ENCODE data around the gene ERBB2. TPM values are rescaled to one million over a fixed set of nuclear protein-coding genes. Genes with fewer than 3 reads are reported as not detected.

The ERBB2 gene
- total RNA-seq, 4 donors from 2014 or later, result 75.2 to 170 (median 86.5) TPM

DNA sequence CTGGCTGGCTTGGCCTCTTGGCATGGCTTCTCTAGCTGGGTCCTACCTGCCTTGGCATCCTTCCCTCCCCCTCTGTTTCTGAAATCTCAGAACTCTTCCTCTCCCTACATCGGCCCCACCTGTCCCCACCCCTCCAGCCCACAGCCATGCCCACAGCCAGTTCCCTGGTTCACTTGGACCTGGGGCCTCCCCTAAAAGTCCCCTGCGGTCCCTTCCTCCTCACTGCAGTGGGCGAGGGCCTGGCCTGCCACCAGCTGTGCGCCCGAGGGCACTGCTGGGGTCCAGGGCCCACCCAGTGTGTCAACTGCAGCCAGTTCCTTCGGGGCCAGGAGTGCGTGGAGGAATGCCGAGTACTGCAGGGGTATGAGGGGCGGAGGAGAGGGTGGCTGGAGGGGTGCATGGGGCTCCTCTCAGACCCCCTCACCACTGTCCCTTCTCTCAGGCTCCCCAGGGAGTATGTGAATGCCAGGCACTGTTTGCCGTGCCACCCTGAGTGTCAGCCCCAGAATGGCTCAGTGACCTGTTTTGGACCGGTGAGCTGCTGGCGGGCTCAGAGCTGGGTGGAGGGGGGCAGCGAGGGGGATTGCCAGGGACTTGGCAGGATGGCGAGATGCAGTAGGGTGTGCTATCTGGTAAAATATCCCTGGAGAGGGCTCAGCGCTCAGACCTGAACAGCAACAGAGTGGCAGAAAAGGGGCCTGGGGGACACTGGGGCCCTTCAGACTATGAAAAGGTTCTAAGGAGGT is 16.4 kb downstream of the ERBB2 start:
- no peak for DNase-seq
- no peak for TF ChIP-seq POLR2A (IDR thresholded peaks at IDR 0.05)
- TF ChIP-seq, protein P1, sequence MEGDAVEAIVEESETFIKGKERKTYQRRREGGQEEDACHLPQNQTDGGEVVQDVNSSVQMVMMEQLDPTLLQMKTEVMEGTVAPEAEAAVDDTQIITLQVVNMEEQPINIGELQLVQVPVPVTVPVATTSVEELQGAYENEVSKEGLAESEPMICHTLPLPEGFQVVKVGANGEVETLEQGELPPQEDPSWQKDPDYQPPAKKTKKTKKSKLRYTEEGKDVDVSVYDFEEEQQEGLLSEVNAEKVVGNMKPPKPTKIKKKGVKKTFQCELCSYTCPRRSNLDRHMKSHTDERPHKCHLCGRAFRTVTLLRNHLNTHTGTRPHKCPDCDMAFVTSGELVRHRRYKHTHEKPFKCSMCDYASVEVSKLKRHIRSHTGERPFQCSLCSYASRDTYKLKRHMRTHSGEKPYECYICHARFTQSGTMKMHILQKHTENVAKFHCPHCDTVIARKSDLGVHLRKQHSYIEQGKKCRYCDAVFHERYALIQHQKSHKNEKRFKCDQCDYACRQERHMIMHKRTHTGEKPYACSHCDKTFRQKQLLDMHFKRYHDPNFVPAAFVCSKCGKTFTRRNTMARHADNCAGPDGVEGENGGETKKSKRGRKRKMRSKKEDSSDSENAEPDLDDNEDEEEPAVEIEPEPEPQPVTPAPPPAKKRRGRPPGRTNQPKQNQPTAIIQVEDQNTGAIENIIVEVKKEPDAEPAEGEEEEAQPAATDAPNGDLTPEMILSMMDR (IDR thresholded peaks at IDR 0.05), result no peak
- peaks cover 9 to 100% (median 14%) of the 10 kb centered on the region in 3 donors for H3K36me3 ChIP-seq
- 39 to 40% methylated on average over 1 to 3 of the region's 15 CpGs for WGBS, 2 donors
- H3K4me3 ChIP-seq, result peak overlapping the region in 3 of 4 donors; percentile 1 to 5 (median 4)
- peaks cover 17 to 48% (median 18%) of the 10 kb centered on the region in 3 donors for H3K4me1 ChIP-seq
- peak overlapping the region; percentile 91 to 95 (median 94) for H3K27ac ChIP-seq
- no peaks in the 10 kb centered on the region for H3K9me3 ChIP-seq
- no peaks in the 10 kb centered on the region for H3K27me3 ChIP-seq
- intact Hi-C loops (cut with DNase I), result no loop called here

DNA sequence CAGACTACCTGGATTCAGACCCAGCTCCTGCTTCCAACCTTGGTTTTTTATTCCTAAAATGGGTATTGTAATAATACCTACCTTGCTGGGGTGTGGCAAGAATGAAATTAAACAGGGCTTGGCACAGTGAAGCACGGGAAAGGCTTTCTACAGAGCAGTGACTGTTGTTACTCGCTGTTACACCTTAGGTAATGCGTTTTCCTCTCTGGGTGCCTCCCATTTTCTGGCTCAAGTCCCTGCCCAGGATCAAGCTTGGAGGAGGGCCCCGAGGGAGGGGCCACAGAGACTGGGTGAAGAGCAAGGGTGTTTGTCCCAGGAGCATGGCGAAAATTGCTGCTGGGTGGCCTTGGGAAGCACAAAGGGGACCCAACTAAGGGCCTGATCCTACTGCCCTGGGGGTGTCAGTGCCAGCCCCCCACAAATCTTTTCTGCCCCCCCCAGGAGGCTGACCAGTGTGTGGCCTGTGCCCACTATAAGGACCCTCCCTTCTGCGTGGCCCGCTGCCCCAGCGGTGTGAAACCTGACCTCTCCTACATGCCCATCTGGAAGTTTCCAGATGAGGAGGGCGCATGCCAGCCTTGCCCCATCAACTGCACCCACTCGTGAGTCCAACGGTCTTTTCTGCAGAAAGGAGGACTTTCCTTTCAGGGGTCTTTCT is 17.1 kb downstream of the ERBB2 start:
- H3K36me3 ChIP-seq, result peaks cover 9 to 100% (median 14%) of the 10 kb centered on the region in 3 donors
- intact Hi-C loops (cut with DNase I), result no loop called here
- 80 to 83% methylated on average over 6 to 10 of the region's 11 CpGs for WGBS, 2 donors
- TF ChIP-seq POLR2A (IDR thresholded peaks at IDR 0.05), result peak in 1 of 4 donors; percentile 14
- TF ChIP-seq, protein P1 (IDR thresholded peaks at IDR 0.05), result no peak
- no peaks in the 10 kb centered on the region for H3K9me3 ChIP-seq
- peak overlapping the region; percentile 91 to 95 (median 94) for H3K27ac ChIP-seq
- H3K4me3 ChIP-seq, result peak overlapping the region in 2 of 4 donors; percentile 1 to 4
- DNase-seq, result no peak
- peaks cover 17 to 48% (median 18%) of the 10 kb centered on the region in 3 donors for H3K4me1 ChIP-seq
- H3K27me3 ChIP-seq, result no peaks in the 10 kb centered on the region

DNA sequence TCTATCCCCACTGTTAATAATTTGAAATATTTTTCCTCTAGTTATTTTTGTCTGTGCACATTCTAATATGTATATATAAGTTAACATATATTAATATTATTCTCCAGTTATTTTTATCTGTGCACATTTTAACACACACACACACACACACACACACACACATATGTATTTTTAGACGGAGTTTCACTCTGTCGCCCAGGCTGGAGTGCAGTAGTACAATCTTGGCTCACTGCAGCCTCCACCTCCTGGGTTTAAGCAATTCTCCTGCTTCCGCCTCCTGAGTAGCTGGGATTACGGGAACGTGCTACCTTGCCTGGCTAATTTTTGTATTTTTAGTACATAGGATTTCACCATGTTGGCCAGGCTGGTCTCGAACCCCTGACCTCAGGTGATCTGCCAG is 17.8 kb downstream of the ERBB2 start:
- WGBS, 2 donors, result 74 to 84% methylated on average over 6 of the region's 6 CpGs
- Histone ChIP-seq H3K9me3 (no peaks in the 10 kb centered on the region), H3K4me1 (peaks cover 17 to 48% (median 18%) of the 10 kb centered on the region in 3 donors), H3K36me3 (peaks cover 9 to 100% (median 14%) of the 10 kb centered on the region in 3 donors), H3K27me3 (no peaks in the 10 kb centered on the region), H3K4me3 (no peak overlapping the region), H3K27ac (peak overlapping the region in 2 of 4 donors; percentile 93 to 94)
- intact Hi-C loops (cut with DNase I), result no loop called here
- no peak for DNase-seq
- no peak for TF ChIP-seq POLR2A (IDR thresholded peaks at IDR 0.05)
- TF ChIP-seq, protein P1 (IDR thresholded peaks at IDR 0.05), result no peak

DNA sequence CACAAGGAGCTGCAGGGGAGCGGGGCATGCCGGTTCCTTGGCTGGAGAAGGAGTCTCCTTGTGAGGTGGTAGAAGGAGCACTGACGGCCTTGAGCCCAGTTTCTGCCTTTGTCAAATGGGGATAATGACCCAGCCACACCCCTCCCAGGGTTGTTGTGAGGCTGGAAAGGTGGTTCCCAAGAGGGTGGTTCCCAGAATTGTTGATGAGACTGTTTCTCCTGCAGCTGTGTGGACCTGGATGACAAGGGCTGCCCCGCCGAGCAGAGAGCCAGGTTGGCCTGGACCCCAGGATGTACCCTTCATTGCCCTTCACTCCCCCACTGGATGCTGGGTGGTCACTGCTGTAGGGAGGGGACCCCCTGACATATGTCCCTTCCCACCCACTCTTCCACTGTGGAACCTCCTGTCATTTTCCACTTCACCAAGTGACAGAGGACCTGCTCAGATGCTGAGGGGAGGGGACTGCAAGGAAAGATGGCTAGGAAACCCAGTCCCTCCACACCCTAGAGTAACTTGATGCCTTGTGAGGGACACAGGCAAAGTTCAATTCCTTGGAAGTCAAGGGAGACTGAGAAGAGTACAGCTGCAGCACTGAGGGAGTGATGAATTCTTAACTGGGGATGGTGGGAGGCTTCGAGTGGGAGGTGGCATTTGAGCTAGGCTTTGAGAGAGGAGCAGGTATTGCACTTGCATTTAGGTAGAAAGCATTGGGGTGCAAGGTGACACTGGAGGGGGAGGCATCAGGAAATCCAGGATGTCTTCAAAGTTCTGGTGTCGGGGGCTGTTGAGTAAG is 19.9 kb downstream of the ERBB2 start:
- H3K27ac ChIP-seq, result peak overlapping the region in 2 of 4 donors; percentile 0 to 13
- H3K27me3 ChIP-seq, result no peaks in the 10 kb centered on the region
- no peak for TF ChIP-seq POLR2A (IDR thresholded peaks at IDR 0.05)
- TF ChIP-seq, protein P1 (IDR thresholded peaks at IDR 0.05), result no peak
- peaks cover 17 to 55% (median 18%) of the 10 kb centered on the region in 3 donors for H3K4me1 ChIP-seq
- DNase-seq, result no peak
- 82 to 88% methylated on average over 2 to 7 of the region's 7 CpGs for WGBS, 2 donors
- peaks cover 12 to 99% (median 20%) of the 10 kb centered on the region in 3 donors for H3K36me3 ChIP-seq
- intact Hi-C loops (cut with DNase I), result no loop called here
- no peaks in the 10 kb centered on the region for H3K9me3 ChIP-seq
- no peak overlapping the region for H3K4me3 ChIP-seq
